GM21390 (cell line): ENCODE data around the gene FBXO34.

Source experiments
- ATAC-seq: cut with Tn5 transposase; IDR thresholded peaks from one replicate; pipeline ENCODE4 v1.9.1; 2021; ENCODE audit not compliant: unreplicated experiment

The FBXO34 gene

DNA sequence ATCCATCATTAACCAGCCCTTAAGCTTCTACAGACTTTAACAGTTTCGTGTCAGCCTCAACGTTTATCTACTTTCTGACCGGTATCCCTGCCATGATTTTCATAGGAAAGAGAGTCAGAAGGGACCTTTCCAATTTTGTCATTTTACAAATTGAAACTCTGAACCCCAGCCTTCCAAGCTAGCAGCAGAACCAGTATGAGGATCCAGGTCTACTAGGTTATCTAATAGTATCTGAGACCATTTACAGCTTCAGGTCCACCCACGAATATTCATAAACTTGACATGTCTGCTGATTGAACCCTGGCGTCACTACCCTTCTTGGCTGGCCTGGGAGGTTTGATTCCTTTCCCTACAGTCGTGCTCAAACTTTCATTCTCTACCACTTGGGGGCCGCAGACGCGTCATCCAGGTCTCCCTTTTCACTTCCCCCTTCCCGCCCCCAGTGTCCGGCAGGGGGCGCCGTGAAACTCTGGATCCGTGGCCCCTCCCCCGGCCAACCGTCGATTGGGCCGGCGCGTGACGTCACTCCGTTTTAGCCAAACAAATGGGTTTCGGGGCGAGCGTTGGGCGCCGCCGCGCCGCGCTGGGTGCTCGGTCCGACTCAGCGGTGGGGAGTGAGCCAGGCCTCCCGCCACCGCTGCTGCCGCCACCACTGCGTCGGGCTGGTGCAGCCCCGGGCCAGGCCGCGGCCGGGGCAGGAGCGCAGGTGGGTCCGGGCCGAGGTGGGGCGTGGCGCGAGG lies at the start of gene FBXO34:
Gene FBXO34, plus strand, starts transcription at position 590 of the 740 bp plus-strand sequence. CDS start 78,970 bp downstream, outside the sequence.
- ATAC-seq = peak; percentile 86

GRCh38 chr14:55221968-55222367 lies 49.3 kb upstream of the FBXO34 start:
- no peak for ATAC-seq

DNA sequence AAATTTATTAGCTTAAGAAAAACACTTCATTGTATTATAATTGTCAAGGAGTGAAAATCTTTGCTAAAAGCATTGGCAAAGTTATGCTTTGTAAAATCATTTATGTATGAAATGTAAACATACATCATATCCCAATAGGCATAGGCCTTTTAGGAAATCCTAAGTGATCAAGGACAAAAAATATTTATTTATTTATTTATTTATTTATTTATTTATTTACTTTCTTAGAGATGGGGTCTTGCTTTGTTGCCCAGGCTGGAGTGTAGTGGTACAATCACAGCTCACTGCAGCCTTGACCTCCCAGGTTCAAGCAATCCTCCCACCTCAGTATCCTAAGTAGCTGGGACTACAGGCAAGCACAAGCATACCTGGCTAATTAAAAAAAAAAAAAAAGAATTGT lies 47.9 kb upstream of the FBXO34 start:
- no peak for ATAC-seq

- no peak for ATAC-seq
Measured at GRCh38 chr14:55228261-55228660, 43.0 kb upstream of the FBXO34 start.

GRCh38 chr14:55233591-55233990 lies 37.6 kb upstream of the FBXO34 start:
- ATAC-seq = no peak

DNA sequence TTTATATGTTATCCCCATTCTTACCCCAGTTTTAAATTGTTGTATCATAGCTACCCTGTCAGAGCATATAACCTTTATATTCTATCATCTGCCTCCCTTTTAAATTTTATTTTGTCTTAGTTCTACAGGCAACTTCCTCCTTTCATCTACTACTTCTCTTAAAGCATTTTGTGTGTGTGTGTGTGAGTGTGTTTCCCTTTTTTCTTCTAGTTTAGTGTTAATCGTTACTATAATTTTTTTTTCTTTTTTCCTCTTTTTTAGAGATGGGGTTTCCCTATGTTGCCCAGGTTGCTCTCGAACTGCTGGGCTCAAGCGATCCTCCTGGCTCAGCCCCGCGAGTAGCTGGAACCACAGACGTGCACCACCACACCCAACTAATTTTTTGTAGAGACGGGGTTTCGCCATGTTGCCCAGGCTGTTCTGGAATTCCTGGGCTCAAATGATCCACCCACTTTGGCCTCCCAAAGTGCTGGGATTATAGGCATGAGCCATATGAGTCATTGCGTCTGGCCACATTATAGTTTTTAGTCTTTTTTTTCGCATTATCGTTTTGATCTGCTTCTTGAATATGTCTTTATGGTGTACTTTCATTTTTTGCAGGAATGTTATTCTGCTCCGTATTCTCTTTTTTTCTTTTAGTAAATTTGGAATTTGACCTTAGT lies 33.1 kb upstream of the FBXO34 start:
- ATAC-seq = no peak

GRCh38 chr14:55239320-55239719 lies 31.9 kb upstream of the FBXO34 start:
- ATAC-seq = no peak

GRCh38 chr14:55240526-55241178 lies 30.6 kb upstream of the FBXO34 start:
- ATAC-seq = no peak

GRCh38 chr14:55241673-55242072 lies 29.5 kb upstream of the FBXO34 start:
- ATAC-seq = no peak

DNA sequence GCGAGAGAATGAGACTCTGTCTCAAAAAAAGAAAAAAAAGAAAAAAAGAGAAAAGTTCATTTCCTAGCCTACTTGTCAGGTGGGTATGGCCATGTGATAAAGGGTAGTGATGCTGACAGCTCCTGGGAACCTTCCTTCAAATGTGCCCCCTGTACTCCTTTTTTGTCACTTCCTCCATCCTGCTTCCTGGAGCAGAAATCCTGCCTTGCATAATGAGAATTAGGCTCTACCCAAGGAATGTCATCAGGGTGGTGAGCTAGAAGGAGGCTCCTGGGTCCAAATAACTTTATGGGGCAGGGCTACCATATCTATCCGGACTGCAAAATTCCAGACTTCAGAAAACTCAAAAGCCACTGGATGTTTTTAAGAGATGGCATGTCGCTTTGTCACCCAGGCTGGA lies 27.8 kb upstream of the FBXO34 start:
- ATAC-seq = no peak

DNA sequence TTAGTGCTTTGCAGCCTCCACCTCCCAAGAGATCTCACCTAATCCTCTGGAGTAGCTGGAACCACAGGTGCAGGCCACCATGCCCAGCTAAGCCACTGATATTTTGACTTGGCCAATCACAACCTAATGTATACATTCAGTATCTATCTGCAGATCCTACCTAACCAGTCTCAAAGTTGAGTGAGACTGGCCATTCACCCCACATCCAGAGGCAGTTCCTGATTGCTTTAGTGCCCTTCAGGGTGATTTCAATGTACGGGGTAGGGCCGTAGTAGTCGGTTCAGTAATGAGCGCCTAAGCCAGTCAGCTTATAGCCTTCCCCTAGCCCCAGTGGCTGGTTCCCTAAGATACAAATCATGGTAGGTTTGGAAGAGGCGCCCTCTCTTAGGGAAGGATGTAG lies 27.4 kb upstream of the FBXO34 start:
- ATAC-seq = no peak

GRCh38 chr14:55245657-55246268 lies 25.5 kb upstream of the FBXO34 start:
- no peak for ATAC-seq

- no peak for ATAC-seq
Measured at GRCh38 chr14:55248411-55248810, 22.8 kb upstream of the FBXO34 start.

GRCh38 chr14:55249423-55249822 lies 21.8 kb upstream of the FBXO34 start:
- no peak for ATAC-seq

DNA sequence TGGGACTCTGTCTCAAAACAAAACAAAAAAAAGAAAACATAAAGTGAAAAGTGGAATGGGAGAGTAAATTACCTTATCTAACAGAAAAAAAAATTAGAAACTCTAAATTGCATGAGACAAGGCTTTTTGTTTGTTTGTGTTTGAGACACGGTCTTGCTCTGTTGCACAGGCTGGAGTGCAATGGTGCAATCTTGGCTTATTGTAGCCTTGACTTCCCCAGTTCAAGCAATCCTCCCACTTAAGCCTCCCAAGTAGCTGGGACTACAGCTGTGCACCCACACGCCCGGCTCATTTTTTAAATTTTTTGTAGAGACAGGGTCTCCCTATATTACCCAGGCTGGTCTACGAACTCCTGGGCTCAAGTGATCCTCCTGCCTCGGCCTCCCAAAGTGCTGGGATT lies 17.9 kb upstream of the FBXO34 start:
- ATAC-seq = no peak

DNA sequence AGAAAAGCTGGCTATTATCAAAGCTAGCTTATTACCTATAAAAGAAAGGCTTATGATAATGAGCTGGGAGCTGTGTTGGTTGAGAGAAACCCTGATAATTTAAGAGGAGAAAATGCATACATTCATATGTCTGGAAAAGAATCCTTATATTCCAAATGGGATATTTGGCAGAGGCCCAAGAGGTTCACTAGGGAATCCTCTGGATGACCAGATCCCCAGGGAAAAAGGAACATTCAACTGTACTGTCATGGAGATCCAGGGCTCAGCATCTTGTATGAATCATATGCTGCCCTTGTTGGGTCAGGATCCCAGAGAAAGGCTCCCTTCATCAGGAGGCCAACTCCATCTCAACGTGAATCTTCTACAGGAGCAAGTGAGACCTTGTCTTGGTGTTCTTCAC lies 16.6 kb upstream of the FBXO34 start:
- ATAC-seq = no peak

DNA sequence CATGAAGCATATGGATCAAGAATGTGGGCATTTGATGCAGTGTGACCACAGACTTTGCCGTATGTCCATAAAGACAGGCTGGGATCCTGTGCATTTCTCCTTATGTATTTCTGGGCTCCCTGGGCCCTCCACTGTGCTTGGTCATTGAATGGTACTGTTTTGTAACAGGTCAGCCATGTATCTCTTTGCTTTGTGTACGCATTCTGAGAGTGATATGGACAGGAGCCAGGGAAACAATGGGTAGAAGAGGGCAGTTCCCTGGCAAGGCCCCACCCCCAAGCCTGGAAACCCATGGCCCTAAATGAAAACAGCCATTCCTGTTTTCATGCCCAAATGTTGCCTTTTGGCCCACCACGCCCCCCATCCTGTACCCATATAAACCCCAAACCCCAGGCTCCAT lies 15.2 kb upstream of the FBXO34 start:
- ATAC-seq = no peak

DNA sequence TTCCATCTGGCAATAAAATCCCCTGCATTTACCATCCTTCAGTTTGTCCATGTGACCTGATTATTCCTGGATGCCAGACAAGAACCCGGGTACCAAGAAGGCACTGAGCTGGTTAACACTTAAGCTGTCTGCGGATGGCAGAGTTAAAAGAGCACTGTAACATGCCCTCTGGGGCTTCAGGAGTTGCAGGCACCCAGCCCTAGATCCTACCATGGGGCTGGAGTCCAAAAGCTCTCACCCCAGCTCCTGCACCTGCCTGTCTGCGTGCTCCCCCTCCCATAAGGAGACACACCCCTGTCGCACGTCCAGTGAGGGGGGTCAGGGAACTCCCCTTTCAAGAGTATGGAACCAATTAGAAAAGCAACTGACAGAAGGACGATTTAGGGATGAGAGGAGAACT lies 14.6 kb upstream of the FBXO34 start:
- no peak for ATAC-seq

DNA sequence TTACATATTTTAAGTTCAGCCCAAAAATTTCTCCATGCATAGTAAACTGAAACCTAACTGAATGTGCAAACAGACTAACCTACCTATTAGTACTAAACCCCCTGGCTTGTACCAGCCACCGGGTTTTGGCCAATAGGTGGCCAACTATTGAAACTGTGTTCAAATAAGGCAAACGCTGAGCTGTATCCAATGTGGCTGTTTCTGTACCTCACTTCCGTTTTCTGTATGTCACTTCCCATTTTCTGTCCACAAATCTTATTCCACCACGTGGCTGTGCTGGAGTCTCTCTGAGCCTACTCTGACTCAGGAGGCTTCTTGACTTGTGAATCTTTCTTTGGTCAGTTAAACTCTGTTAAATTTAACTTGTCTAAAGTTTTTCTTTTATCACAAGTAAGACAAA lies 6.0 kb upstream of the FBXO34 start:
- ATAC-seq = no peak

GRCh38 chr14:55267820-55268219 lies 3.4 kb upstream of the FBXO34 start:
- no peak for ATAC-seq

DNA sequence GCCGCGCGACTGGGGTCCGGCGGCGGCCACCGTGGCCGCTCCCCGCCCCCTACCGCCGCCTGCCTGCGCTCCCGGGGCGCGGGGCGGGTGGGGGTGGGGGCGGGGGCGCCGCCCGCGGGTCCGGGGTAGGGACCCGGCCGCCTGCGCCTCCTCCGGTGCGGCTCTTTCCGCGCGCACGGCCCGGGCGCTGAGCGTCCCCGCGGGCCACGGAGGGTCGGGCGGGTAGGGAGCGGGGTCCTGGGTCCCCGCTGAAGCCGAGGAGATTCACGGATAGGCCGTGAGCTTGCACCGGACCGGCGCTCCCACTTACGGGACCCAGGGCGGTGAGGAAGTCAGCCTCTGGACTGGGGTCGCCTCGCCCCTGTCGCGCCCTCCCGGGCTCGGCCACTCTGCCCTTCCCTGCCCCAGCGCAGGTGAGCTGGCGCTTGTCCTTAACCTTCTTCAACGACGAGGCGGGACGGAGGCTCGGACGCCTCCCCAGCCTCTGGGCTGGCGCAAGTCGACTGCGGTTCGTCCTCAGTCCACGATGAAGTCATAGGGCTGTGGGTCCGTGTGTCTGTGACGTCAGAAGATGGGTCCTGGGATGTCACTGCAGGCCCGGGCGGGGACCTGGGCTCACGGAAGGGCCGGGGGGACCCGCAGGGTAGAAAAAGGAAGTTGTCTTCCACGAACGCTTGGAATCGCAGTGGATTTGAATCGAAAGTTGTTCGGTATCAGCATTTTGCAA lies 514 bp downstream of the FBXO34 start:
- peak; percentile 32 for ATAC-seq
